ENCODE measurements around the gene PAQR3.
"Not testable (repeated sequence)": the region's sequence is repeated elsewhere in the genome, so short reads cannot be mapped to it uniquely, and the experiment has no call there.

PAQR3 gene

DNA sequence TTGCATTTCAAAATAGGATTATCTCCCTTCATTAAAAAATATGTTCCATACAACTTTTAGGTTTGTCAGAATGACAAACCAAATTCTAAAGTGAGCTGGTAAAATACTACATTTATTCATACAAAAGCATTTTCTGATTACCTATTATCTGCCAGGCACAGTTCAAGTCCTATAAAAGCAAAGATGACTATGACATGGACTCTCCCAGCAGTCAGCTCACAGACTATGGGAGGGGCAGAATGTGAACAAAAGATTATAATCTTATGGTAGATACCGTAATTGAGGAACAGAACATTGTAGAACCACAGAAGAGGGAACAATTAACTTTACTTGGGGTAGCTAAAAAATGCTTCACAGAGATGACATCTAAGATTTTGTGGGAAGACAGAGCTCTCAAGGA, 12.4 kb downstream of the PAQR3 start:
- DNase-seq = no peak

DNA sequence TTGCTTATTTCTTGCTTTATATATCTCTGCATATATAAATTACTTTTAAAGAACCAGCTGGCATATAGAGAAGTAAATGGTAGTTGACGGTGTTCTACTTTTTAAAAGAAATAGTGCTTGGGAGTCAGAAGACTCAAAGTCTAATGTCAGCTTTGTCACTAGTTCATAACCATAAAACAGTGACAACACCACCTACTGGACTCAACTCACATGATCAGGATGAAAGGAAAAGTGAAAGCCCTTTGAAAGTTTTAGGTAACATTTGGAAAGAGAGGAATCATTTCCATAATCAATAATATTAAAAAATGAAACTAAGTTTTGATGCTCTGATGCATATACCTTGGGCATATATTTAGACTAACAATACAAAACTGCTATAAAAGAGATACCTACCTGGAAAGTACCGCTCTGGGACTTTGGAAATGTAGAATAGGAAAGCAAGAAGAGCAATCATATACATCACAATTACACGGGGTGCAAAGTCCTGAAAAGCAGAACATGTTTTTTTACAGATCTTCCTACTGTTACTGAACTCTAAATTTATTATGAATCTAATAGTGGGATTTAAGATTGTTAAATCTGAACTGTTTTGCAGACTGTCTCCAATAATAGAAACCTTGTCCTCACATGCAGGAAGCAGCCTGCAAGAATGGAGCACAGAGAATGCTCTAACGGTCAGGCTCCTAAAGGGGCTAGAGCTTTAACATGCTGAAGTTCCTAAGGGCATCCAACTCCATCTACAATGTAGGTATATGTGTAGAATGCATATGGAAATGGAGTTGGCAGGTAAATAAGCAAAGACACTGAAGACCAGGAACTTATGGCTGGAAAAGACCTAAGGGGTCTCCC, 15.6 kb downstream of the PAQR3 start:
- DNase-seq = no peak

DNA sequence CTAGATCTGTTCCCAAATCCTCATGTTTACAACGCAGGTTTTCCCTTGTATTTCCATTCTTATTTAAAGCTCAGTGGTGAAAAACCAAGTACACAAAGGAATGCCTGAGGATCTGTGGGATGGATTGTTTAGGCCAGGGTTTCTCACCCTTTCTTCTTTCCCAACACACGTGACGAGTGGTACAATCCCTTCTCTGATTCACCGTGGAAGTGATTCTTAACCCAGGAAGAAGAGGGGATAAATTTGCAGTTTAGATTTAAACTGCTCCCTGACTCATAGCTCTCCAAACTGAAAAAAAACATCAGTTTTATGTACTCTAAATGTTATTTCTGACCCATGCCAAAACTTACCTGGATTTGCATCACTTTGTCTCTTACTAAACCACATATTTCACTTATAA, 17.0 kb downstream of the PAQR3 start:
- no peak for DNase-seq

DNA sequence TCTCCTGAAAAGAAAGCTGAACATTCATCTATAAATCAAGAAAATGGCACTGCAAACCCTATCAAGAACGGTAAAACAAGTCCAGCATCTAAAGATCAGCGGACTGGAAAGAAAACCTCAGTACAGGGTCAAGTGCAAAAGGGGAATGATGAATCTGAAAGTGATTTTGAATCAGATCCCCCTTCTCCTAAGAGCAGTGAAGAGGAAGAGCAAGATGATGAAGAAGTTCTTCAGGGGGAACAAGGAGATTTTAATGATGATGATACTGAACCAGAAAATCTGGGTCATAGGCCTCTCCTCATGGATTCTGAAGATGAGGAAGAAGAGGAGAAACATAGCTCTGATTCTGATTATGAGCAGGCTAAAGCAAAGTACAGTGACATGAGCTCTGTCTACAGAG, 28.6 kb downstream of the PAQR3 start:
- DNase-seq = no peak

DNA sequence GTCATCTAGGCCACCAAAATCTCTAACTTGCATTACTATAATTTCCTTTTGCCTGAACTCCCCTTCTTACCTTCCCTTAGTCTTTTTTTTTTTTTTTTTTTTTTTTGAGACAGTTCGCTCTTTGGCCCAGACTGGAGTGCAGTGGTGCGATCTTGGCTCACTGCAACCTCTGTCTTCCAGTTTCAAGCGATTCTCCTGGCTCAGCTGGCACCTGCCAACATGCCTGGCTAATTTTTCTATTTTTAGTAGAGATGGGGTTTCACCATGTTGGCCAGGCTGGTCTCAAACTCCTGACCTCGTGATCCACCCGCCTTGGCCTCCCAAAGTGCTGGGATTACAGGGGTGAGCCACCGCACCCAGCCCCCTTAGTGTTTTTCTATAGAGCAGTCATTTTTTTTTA, 30.3 kb downstream of the PAQR3 start:
- DNase-seq = not testable (repeated sequence)

DNA sequence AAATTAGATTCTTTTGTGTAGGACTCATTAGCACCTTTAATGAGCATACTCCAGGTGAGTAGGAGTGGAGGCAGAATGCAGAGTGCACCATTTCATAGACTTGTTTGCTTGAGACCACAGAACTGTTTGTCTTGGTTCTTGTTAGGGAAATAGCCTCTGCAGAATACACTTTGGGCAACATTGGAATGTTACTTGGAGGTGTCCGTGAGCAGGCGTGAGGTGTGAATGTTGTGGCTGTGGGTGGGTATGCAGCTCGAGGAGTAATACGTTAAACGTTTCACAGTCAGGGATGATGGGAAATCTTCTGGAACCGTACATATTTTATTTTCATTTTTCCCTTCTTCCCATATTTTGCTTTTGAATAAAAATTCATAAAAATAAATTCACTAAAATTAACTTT, 31.6 kb downstream of the PAQR3 start:
- no peak for DNase-seq

DNA sequence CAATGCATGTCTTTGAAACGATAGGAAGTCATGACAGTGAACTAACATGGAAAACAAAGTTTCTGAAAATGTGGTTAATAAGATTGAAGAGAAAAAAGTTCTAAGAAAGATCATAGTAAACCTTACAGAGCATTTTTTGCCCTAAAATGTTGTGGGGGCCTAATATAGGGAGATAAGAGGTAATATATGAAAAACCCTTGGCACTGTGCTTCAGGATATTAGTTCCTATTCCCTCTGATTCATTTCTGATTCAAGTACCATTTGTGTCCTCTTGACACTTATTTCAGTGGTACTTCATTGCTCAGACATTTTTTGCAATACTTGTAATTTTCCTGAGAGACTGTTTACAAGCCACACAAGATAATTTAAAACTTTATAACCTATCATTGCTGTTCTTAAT, 35.1 kb downstream of the PAQR3 start:
- DNase-seq = no peak

DNA sequence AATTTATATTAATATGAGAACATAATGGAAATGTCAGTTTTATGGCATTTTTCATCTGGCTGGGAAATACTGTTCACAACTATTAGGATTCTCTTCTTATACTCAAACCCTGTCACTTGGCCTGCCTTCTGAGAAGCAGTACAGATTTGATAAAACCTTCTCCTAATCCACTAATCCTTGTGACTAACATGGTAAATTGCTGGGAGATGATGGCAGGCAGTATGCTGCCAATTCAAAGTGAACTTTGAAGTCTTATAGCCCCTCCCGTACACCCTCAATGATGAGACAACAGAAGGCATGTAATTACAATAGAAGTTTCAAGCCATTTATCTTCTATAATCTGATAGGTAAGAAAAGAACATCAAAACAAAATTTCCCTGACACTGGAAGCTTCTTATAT, 36.9 kb downstream of the PAQR3 start:
- no peak for DNase-seq

DNA sequence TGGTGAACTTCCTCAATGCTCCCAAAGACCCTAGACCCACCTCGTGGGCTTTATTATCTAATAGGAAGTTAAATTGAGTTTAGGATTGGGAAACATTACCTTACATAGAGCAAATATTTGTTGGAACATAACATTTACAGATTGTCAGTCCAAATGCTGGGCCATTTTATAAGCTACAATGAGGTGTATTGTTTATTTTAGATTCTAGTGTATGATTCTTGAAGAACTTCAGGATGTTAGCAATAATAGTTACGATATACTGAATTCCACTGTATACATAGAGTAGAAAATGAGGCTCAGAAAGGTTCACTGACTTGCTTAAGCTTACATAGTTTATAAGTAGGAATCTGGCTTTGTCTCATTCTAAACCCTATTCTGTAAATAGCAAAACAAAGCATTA, 37.4 kb downstream of the PAQR3 start:
- DNase-seq = no peak

DNA sequence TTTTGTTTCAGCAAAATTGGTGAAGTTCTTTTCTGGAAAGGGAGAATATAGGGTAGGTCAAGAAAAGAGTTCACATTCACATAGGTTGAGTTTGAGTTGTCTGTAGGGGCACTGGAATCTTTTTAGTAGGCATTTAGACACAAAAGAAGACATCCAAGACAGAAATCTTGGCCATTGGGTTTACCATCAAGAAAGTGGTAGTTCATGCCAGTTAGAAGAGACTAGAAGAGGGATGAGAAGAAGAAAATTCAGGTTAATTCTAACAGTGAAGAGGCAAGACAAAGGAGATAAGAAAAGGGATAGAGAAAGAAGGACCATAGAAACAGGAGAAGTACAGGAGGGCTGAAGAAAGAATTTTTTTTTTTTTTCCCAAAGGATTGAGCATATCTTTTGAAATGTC, 39.9 kb downstream of the PAQR3 start:
- DNase-seq = no peak

DNA sequence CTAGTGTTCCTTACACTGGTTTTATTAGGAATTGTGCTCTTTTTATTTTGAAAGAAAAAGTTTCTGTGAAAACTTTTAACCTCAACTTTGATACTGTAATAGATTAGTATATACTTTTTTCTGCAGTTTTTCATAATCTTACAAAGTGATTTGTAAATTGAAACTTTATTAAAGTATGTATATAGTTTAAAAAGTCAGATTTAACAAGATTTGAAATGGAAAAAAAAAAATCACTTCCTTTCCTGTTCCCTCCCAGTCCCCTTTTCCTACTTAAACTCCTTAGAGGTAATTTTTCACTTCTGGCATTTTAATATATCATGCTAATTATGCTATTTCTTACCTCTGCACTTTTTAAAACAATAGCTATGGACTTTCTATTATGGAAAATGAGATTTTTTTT, 49.3 kb downstream of the PAQR3 start:
- no peak for DNase-seq

DNA sequence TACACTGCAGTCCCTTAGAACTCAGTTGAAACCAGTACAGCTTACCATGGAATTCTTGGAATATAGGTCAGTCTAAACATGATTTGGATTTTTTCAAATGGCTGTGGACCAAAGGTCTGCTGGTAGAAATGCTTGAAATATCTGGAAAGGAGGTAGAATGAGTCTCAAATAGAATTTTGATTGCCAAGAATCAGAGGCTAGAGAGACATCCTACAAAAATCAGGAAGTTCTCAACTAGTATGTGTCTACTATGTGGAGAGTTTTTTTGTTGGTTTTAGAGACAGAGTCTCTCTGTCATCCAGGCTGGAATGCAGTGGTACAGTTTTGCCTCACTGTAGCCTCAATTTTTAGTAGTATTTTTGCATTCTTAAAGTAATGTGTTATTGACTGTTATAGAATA, 53.6 kb downstream of the PAQR3 start:
- DNase-seq = no peak

DNA sequence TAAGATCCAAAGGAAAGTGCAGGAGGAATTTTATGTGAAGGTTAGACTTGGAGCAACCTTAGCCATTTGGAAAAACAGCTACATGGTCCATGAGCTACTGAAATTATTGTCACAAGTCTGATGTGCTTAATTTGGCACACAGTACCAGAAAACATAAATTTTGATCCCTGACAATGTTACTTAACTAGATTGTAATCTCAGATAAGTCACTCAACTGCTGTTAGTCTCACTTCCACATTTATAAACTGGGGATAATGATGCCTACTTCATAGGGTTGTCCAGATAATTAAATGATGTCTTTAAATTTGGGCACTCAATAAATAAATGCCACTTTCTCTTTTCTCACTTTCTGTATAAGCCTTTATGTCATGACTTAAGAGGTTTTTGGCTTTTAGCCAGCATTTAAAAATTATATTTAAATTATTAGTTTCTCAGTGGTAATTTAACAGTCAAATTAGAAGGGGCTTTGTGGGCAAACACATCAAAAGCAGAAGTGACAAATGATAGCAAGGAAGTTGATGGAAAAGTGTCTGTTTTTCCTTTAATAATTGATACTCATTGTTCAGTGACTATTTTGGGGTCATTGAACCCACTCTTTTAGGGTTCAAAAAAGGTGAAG, 58.3 kb downstream of the PAQR3 start:
- DNase-seq = no peak

DNA sequence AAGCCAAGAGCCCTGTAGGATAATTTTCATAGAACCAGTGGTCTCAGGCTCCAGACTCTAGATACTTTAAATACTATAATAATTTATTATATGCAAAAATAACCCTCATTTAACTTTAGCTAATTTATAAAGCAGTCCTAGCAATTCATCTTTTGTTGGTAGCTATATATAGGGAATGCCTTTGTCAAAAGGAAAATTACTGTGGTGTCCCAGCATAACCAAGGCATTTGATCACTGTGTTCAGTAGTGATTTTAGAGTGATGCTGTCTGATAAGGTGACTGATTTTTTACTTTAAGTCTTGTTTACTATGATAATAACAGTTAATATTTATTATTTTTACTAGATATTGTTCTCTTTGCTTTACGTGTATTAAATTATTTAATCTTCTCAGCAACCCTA, 61.2 kb downstream of the PAQR3 start:
- no peak for DNase-seq

DNA sequence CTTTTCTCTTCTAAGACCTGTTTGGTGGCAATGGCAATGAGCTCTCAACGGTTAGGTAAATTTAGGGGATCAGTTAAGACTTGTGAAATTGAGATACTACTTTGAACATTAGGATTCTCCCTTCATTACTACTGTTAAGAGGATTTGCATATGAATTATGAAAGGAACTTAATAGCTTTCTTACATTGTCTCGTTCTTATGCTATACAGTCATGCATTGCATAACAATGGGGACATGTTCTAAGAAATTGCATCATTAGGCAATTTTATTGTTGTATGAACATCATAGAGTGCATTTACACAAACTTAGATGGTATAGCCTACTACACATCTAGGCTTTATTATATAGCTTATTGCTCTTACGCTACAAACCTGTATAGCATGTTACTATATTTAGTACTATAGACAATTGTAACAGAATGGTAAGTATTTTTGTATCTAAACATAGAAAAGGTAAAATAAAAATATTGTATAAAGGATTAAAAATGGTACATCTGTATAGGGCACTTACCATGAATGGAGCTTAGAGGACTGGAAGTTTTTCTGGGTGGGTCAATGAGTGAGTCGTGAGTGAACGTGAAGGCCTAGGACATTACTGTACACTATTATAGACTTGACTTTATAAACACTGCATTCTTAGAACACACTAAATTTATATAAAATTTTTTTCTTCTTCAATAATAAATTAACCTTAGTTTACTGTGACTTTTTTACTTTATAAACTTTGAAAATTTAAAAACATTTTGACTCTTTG, 62.5 kb downstream of the PAQR3 start:
- DNase-seq = no peak

DNA sequence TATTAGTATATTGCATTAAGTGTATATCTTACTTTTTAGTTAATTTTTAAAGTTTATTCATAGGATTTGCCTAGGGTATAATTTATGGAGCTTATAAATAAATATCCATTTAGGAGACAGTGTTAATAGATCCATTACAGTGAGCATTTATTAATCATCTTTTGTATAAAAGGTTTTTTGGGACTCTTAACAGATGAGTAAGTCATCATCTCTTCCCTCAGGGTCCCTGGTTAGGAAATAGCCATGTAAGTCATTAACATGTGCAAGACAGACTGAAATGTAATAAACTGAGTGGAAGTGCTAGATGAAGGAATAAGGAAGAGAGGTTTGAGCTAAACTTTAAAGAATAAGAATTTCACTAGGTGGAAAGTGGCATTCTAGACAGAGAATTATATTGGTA, 69.2 kb downstream of the PAQR3 start:
- no peak for DNase-seq

DNA sequence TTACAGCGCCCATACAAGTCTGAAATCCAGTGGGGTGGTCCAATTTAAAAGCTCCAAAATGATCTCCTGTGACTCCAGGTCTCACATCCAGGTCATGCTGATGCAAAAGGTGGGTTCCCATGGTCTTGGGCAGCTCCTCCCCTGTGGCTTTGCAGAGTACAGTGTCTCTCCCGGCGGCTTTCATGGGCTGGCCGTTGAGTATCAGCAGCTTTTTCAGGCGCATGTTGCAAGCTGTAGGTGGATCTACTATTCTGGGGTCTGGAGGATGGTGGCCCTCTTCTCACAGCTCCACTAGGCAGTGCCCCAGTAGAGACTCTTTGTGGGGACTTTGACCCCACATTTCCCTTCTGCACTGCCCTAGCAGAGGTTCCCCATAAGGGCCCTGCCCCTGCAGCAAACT, 70.5 kb downstream of the PAQR3 start:
- DNase-seq = not testable (repeated sequence)

DNA sequence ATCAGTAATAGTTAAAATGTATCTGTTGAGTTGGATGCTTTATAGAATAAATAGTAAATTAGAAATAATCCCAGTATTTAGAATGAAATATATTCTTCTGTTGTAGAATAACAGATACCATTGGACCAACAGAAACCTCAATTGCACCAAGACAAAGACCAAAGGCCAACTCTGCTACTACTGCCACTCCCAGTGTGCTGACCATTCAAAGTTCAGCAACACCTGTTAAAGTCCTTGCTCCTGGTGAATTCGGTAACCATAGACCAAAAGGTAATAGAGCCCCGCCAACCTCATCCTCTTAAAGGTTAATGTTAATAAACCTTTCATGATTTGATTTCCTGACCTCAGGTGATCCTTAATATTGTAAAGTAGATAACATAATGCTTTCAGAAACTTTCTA, 73.8 kb downstream of the PAQR3 start:
- no peak for DNase-seq

DNA sequence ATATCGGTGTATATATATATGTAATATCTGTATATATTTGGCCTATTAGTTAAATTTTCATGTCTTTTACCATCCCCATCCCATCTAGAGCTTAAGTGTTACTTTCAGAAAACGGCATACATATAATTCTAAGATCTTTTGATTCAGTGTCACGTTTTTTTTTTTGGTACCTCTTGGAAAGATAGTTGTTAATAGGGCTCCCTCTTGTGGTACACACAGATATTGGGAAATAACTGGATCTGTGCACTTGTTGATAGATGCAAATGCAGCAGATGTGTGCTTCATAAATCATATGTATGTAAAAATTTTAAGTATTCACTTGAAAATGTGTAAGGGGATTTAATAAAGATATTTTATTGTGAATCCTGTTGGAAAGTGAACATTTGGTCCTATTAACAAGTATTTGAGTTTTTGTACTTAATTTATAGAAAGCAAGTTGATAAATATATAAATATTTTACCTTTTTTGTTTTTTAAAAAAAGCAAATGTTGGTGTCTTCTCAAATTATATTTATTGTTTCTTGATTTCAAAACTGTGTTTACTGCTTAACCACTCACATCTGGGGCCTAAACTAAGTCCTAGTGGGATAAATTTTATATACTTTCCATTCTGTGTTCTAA, 74.7 kb downstream of the PAQR3 start:
- no peak for DNase-seq

DNA sequence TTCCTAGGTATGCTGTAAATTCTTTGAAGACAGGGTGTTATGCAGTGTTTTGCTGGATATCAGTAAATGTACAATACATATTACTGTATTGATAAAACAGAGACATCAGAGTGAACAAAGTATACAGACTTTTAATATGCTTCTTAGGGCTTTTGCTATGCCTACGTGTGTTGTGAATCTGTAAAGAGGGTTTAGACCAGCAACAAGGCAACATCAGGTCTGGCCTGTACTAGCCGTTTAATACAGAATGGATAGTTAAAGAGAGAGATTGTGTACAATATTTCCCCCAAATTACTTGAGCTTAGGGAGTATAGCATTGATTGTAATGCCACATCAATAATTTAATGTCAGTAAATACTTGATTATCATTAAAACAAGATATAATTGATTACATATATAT, 75.2 kb downstream of the PAQR3 start:
- DNase-seq = no peak

DNA sequence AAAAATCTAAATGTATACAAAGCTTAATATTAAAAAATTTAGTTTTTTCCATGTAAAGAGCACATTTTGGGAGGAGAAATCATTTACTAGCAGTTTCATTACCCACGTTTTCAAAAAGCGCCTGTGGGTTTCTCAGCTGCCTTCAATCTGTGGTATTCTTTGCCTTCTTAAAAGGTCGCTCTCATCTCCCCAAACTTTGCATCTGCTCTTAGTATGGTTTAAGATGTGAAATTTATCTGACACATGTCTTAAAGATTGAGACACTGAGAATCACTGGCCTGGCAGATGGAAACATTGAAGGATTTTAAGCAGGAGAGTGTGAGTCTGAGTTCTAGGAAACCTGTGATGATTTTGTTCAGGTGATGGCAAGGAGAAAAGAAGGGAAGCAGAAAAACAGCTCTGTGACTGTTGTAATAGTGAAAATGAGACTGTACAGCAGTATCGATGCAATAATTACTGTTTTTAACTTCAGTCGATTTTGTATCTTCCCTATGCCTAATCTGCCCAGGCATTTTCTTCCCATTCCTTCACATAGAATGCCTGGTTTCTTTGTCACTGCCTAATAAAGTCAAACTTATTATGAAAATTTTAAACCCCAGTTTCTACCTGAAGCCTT, 75.9 kb downstream of the PAQR3 start:
- no peak for DNase-seq

DNA sequence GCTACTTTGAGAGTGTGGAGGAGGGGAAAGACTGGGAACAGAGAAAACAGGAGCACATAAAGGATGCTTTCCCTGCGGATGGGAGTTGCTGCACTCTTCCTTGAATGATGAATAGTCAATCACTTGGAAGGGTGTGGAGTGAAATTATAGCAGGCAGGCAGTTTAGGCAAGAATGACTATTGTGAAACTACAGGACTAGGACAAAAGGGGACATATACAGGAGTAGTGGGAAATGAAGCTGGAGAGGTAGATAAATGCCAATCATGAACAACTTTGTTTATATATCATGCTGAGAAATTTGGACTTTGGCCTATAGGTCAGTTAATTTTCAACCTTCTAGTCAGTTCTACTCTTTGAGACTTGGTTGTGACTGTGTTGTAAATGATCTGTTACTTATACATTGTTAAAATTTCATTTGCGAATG, 76.9 kb downstream of the PAQR3 start:
- no peak for DNase-seq

Data from activated T-cell treated with anti-CD3 and anti-CD28 coated beads for 4 hours (primary cell).